DND-41 (cell line): ENCODE data around the gene C1orf141.

Experiments
- ATAC-seq: fragments of 200-7000 bp; cut with Tn5 transposase; 3 replicates; pipeline ENCODE4 v1.9.1; 2021; ENCODE audit warnings: low read depth; ENCODE audit not compliant: insufficient read depth
- DNase-seq: peaks from one replicate; pipeline ENCODE4 v3.0.0-alpha.2; 2020
- H2AFZ ChIP-seq: 2 replicates; pipeline ENCODE4 v1.6.0; 2012; ENCODE audit warnings: low read depth, low read length
- H3K27ac ChIP-seq: 2 replicates; pipeline ENCODE4 v1.5.1; 2012; ENCODE audit warnings: low read length, inconsistent platforms
- H3K27me3 ChIP-seq: fragments of 200-600 bp; sonication (generic); 2 replicates; pipeline ENCODE4 v1.6.0; 2012; ENCODE audit warnings: low read length, mild to moderate bottlenecking, inconsistent platforms; ENCODE audit not compliant: insufficient read depth, poor library complexity
- H3K36me3 ChIP-seq: 2 replicates; pipeline ENCODE4 v1.5.1; 2012; ENCODE audit warnings: low read length, inconsistent platforms; ENCODE audit not compliant: insufficient read depth
- H3K4me1 ChIP-seq: 2 replicates; pipeline ENCODE4 v1.5.1; 2012; ENCODE audit warnings: mild to moderate bottlenecking, low read length; ENCODE audit not compliant: insufficient read depth
- H3K4me2 ChIP-seq: 2 replicates; pipeline ENCODE4 v1.6.0; 2012; ENCODE audit warnings: mild to moderate bottlenecking, moderate library complexity, low read length, inconsistent platforms; ENCODE audit not compliant: insufficient read depth
- H3K4me3 ChIP-seq, 2 experiments: fragments of 200-600 bp in 1 of 2; shearing (Covaris generic) in 1 of 2; 2 replicates each; pipeline ENCODE4 v1.5.1; 2012 to 2016; ENCODE audit warnings: inconsistent platforms in 2 of 2, low read length in 2 of 2, mild to moderate bottlenecking in 2 of 2, low read depth in 1 of 2, moderate library complexity in 1 of 2
- H3K79me2 ChIP-seq: 2 replicates; pipeline ENCODE4 v1.6.0; 2012; ENCODE audit warnings: low read length, inconsistent platforms; ENCODE audit not compliant: insufficient read depth
- H3K9ac ChIP-seq: 2 replicates; pipeline ENCODE4 v1.6.0; 2012; ENCODE audit warnings: low read depth, mild to moderate bottlenecking, inconsistent platforms, low read length, moderate library complexity
- H3K9me3 ChIP-seq: 2 replicates; pipeline ENCODE4 v1.5.1; 2012; ENCODE audit warnings: low read length, moderate library complexity, mild to moderate bottlenecking, inconsistent platforms; ENCODE audit not compliant: insufficient read depth, severe bottlenecking
- H4K20me1 ChIP-seq: 2 replicates; pipeline ENCODE4 v1.6.0; 2012; ENCODE audit warnings: low read length; ENCODE audit not compliant: insufficient read depth
- CTCF ChIP-seq: IDR thresholded peaks from 2 replicates; pipeline ENCODE4 v1.5.1; 2012; ENCODE audit warnings: borderline replicate concordance, low read length, moderate library complexity, mild to moderate bottlenecking; ENCODE audit not compliant: poor library complexity, severe bottlenecking; ENCODE audit errors: extremely low read depth
- EZH2 ChIP-seq: IDR thresholded peaks from 3 replicates; pipeline ENCODE4 v1.6.1; 2012; ENCODE audit warnings: borderline replicate concordance, low read depth, mild to moderate bottlenecking, moderate library complexity, low read length, inconsistent platforms; ENCODE audit not compliant: severe bottlenecking

The C1orf141 gene

GRCh38 chr1:67053785-67054772, 80.7 kb downstream of the C1orf141 start, which contains the start of gene SLC35D1:
SLC35D1 (minus strand) TSS chr1:67054148; CDS start chr1:67054013, 135 bp downstream.
- Histone ChIP-seq H3K27me3 (peaks cover 21% of the 10 kb centered on the region), H2AFZ (peak within 1 kb of the TSS; percentile 100), H3K9me3 (no peaks in the 10 kb centered on the region), H4K20me1 (no peaks in the 10 kb centered on the region), H3K4me1 (peaks cover 31% of the 10 kb centered on the region), H3K9ac (peak within 1 kb of the TSS; percentile 98), H3K4me3 (peak within 1 kb of the TSS; percentile 50 to 82; a peak in 3 of 4 replicates), H3K4me2 (peak within 1 kb of the TSS; percentile 74), H3K79me2 (peaks cover 21% of the 10 kb centered on the region), H3K36me3 (peaks cover 16% of the 10 kb centered on the region), H3K27ac (peak within 1 kb of the TSS; percentile 87)
- ATAC-seq = peak; percentile 86
- TF ChIP-seq CTCF (no peak), EZH2 (no peak)
- DNase-seq = peak; percentile 87

GRCh38 chr1:67053535-67053784, 81.3 kb downstream of the C1orf141 start:
- Histone ChIP-seq H3K27me3 (peaks cover 17% of the 10 kb centered on the region), H3K9ac (peak overlapping the region; percentile 98), H3K4me3 (peak overlapping the region; percentile 50 to 82; a peak in 3 of 4 replicates), H3K27ac (peak overlapping the region; percentile 87), H2AFZ (peak overlapping the region; percentile 100), H3K79me2 (peaks cover 21% of the 10 kb centered on the region), H4K20me1 (no peaks in the 10 kb centered on the region), H3K9me3 (no peaks in the 10 kb centered on the region), H3K36me3 (peaks cover 22% of the 10 kb centered on the region), H3K4me2 (peak overlapping the region; percentile 74), H3K4me1 (peaks cover 31% of the 10 kb centered on the region)
- no peak for TF ChIP-seq EZH2
- TF ChIP-seq CTCF = no peak
- ATAC-seq (peak; percentile 37), DNase-seq (peak; percentile 41)

GRCh38 chr1:67052741-67053534, 81.8 kb downstream of the C1orf141 start:
- Histone ChIP-seq H3K79me2 (peaks cover 21% of the 10 kb centered on the region), H3K4me2 (peak overlapping the region; percentile 74), H3K9ac (peak overlapping the region; percentile 98), H2AFZ (peak overlapping the region; percentile 100), H3K36me3 (peaks cover 27% of the 10 kb centered on the region), H3K27me3 (peaks cover 13% of the 10 kb centered on the region), H3K27ac (peak overlapping the region; percentile 87), H4K20me1 (no peaks in the 10 kb centered on the region), H3K4me1 (peaks cover 31% of the 10 kb centered on the region), H3K9me3 (no peaks in the 10 kb centered on the region), H3K4me3 (peak overlapping the region; percentile 50 to 82; a peak in 3 of 4 replicates)
- peak; percentile 22; the same call in 2 of the 3 replicates for ATAC-seq
- TF ChIP-seq CTCF = no peak
- TF ChIP-seq EZH2 = no peak
- no peak for DNase-seq
